ENCODE measurements around the gene RERE.

DNA sequence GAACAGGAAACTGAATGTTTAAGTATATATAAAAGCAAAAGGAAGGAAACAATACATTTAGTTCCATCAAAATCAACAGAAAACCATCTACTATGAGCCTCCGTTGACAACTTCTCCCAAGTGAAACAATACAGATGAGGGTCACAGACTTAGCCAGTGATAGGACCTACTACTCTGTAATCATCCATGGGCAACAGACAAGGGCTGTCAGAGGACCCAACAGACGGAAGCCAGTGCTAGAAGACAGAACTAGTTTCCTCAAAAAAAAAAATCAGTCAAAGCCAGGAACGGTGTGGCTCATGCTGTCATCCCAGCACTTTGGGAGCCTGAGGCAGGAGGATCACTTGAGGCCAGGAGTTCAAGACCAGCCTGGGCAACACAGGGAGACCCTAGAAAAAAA is 20.6 kb downstream of the RERE start:
- TF ChIP-seq POLR2A (IDR thresholded peaks at IDR 0.05; ENCODE audit: low read depth, low read length) (no peak), POLR2AphosphoS5 (IDR thresholded peaks at IDR 0.05; ENCODE audit: low read depth, low read length) (no peak), TAF1 (IDR thresholded peaks at IDR 0.05; ENCODE audit: borderline replicate concordance, low read depth, low read length) (no peak)
